ENCODE measurements around the gene VSIG10. TPM values are rescaled to one million over a fixed set of nuclear protein-coding genes. Genes with fewer than 3 reads are reported as not detected.

Gene VSIG10
- total and polyA plus RNA-seq, 2 of the 13 experiments (the other 11 are each of a cell fraction or from before 2014, with no cell fraction given), result 25.6 to 42.5 TPM

DNA sequence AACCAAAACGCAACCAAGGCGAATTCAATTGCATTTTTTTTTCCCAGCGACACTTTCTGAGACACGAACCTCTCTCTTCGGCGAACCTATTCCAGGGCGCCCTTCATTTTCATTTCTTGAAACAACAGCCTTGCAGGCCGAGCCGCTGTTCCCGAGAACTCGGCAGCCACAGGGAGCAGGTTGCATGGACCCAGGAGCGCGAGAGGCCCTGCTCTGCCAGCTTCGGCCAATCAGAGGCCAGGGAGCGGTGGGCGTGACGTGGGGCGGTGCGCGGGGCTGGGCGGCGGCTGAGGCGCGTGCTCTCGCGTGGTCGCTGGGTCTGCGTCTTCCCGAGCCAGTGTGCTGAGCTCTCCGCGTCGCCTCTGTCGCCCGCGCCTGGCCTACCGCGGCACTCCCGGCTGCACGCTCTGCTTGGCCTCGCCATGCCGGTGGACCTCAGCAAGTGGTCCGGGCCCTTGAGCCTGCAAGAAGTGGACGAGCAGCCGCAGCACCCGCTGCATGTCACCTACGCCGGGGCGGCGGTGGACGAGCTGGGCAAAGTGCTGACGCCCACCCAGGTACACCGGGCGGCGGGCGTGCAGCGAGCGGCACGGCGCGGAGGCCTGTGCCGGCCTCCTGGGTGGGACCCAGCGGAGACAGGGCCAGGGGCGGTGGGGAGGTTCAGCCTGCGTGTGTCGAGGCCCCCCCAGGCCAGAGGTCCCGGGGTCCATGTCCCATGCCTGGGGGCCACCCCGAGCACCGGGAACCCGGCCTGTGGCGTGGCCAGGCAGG lies 32.2 kb upstream of the VSIG10 start, which contains the start of gene PEBP1 (continued):
- TF ChIP-seq STAT5B (CRISPR knock-in tag; IDR thresholded peaks at IDR 0.05), result 0 out of 2 replicates have a peak, but pooled peaks have one; percentile 25
- TF ChIP-seq HDAC6 (IDR thresholded peaks at IDR 0.05; ENCODE audit: low read depth, low read length), result no peak
- TF ChIP-seq, protein P1, sequence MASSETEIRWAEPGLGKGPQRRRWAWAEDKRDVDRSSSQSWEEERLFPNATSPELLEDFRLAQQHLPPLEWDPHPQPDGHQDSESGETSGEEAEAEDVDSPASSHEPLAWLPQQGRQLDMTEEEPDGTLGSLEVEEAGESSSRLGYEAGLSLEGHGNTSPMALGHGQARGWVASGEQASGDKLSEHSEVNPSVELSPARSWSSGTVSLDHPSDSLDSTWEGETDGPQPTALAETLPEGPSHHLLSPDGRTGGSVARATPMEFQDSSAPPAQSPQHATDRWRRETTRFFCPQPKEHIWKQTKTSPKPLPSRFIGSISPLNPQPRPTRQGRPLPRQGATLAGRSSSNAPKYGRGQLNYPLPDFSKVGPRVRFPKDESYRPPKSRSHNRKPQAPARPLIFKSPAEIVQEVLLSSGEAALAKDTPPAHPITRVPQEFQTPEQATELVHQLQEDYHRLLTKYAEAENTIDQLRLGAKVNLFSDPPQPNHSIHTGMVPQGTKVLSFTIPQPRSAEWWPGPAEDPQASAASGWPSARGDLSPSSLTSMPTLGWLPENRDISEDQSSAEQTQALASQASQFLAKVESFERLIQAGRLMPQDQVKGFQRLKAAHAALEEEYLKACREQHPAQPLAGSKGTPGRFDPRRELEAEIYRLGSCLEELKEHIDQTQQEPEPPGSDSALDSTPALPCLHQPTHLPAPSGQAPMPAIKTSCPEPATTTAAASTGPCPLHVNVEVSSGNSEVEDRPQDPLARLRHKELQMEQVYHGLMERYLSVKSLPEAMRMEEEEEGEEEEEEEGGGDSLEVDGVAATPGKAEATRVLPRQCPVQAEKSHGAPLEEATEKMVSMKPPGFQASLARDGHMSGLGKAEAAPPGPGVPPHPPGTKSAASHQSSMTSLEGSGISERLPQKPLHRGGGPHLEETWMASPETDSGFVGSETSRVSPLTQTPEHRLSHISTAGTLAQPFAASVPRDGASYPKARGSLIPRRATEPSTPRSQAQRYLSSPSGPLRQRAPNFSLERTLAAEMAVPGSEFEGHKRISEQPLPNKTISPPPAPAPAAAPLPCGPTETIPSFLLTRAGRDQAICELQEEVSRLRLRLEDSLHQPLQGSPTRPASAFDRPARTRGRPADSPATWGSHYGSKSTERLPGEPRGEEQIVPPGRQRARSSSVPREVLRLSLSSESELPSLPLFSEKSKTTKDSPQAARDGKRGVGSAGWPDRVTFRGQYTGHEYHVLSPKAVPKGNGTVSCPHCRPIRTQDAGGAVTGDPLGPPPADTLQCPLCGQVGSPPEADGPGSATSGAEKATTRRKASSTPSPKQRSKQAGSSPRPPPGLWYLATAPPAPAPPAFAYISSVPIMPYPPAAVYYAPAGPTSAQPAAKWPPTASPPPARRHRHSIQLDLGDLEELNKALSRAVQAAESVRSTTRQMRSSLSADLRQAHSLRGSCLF (CRISPR knock-in tag; IDR thresholded peaks at IDR 0.05; ENCODE audit: borderline replicate concordance), result peak; percentile 63; the same call in 1 of the 2 replicates
- TF ChIP-seq ISL2 (CRISPR knock-in tag; IDR thresholded peaks at IDR 0.05), result peak; percentile 77; the same call in 1 of the 2 replicates
- TF ChIP-seq, protein P2, sequence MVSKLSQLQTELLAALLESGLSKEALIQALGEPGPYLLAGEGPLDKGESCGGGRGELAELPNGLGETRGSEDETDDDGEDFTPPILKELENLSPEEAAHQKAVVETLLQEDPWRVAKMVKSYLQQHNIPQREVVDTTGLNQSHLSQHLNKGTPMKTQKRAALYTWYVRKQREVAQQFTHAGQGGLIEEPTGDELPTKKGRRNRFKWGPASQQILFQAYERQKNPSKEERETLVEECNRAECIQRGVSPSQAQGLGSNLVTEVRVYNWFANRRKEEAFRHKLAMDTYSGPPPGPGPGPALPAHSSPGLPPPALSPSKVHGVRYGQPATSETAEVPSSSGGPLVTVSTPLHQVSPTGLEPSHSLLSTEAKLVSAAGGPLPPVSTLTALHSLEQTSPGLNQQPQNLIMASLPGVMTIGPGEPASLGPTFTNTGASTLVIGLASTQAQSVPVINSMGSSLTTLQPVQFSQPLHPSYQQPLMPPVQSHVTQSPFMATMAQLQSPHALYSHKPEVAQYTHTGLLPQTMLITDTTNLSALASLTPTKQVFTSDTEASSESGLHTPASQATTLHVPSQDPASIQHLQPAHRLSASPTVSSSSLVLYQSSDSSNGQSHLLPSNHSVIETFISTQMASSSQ (IDR thresholded peaks at IDR 0.05; ENCODE audit: low read depth), result no peak
- TF ChIP-seq, protein P2 (CRISPR knock-in tag; IDR thresholded peaks at IDR 0.05; ENCODE audit: borderline replicate concordance), result peak; percentile 86
- TF ChIP-seq, protein P3, sequence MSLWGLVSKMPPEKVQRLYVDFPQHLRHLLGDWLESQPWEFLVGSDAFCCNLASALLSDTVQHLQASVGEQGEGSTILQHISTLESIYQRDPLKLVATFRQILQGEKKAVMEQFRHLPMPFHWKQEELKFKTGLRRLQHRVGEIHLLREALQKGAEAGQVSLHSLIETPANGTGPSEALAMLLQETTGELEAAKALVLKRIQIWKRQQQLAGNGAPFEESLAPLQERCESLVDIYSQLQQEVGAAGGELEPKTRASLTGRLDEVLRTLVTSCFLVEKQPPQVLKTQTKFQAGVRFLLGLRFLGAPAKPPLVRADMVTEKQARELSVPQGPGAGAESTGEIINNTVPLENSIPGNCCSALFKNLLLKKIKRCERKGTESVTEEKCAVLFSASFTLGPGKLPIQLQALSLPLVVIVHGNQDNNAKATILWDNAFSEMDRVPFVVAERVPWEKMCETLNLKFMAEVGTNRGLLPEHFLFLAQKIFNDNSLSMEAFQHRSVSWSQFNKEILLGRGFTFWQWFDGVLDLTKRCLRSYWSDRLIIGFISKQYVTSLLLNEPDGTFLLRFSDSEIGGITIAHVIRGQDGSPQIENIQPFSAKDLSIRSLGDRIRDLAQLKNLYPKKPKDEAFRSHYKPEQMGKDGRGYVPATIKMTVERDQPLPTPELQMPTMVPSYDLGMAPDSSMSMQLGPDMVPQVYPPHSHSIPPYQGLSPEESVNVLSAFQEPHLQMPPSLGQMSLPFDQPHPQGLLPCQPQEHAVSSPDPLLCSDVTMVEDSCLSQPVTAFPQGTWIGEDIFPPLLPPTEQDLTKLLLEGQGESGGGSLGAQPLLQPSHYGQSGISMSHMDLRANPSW (CRISPR knock-in tag; IDR thresholded peaks at IDR 0.05; ENCODE audit: borderline replicate concordance), result no peak
- TF ChIP-seq MAF1 (CRISPR knock-in tag; IDR thresholded peaks at IDR 0.05; ENCODE audit: borderline replicate concordance), result peak; percentile 67; the same call in 1 of the 2 replicates
- peak; percentile 88 for TF ChIP-seq ZNF564 (CRISPR knock-in tag; IDR thresholded peaks at IDR 0.05)
- no peak for TF ChIP-seq ZNF34 (CRISPR knock-in tag; IDR thresholded peaks at IDR 0.05; ENCODE audit: borderline replicate concordance)
- TF ChIP-seq ZNF557 (CRISPR knock-in tag; IDR thresholded peaks at IDR 0.05), result no peak
- peak; percentile 86 for TF ChIP-seq TBX2 (CRISPR knock-in tag; IDR thresholded peaks at IDR 0.05; ENCODE audit: borderline replicate concordance)
- TF ChIP-seq, protein P4, sequence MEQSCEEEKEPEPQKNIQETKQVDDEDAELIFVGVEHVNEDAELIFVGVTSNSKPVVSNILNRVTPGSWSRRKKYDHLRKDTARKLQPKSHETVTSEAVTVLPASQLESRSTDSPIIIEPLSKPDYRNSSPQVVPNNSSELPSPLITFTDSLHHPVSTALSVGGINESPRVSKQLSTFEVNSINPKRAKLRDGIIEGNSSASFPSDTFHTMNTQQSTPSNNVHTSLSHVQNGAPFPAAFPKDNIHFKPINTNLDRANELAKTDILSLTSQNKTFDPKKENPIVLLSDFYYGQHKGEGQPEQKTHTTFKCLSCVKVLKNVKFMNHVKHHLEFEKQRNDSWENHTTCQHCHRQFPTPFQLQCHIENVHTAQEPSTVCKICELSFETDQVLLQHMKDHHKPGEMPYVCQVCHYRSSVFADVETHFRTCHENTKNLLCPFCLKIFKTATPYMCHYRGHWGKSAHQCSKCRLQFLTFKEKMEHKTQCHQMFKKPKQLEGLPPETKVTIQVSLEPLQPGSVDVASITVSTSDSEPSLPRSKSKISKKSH (CRISPR knock-in tag; IDR thresholded peaks at IDR 0.05; ENCODE audit: borderline replicate concordance), result 0 out of 2 replicates have a peak, but pooled peaks have one; percentile 50
- no peak for TF ChIP-seq ETV6 (CRISPR knock-in tag; conservative IDR thresholded peaks at IDR 0.05)
- no peak for TF ChIP-seq ZEB1 (IDR thresholded peaks at IDR 0.05; ENCODE audit: insufficient replicate concordance, low read depth)
